ENCODE results near the gene RETREG3. TPM values are rescaled to one million over a fixed set of nuclear protein-coding genes. Genes with fewer than 3 reads are reported as not detected.

Gene RETREG3
- total and polyA plus RNA-seq, 2 of the 13 experiments (the other 11 are each of a cell fraction or from before 2014, with no cell fraction given) = 47.0 to 55.8 TPM

- TF ChIP-seq KAT7 (CRISPR knock-in tag; IDR thresholded peaks at IDR 0.05; ENCODE audit: borderline replicate concordance) (peak; percentile 98), IRX3 (CRISPR knock-in tag; IDR thresholded peaks at IDR 0.05; ENCODE audit: borderline replicate concordance, low read depth) (peak; percentile 59; the same call in 1 of the 2 replicates), PCBP2 (optimal IDR thresholded peaks at IDR 0.05; ENCODE audit: low read depth, low read length, poor library complexity, severe bottlenecking) (no peak), THYN1 (CRISPR knock-in tag; IDR thresholded peaks at IDR 0.05; ENCODE audit: borderline replicate concordance, low read depth) (no peak), ZNF567 (CRISPR knock-in tag; IDR thresholded peaks at IDR 0.05; ENCODE audit: borderline replicate concordance) (no peak; the same call in 1 of the 2 replicates), BCL3 (CRISPR knock-in tag; IDR thresholded peaks at IDR 0.05) (peak; percentile 64; the same call in 1 of the 2 replicates), ASH2L (IDR thresholded peaks at IDR 0.05; ENCODE audit: insufficient read length, low read depth, low read length) (peak; percentile 77), TRAFD1 (CRISPR knock-in tag; IDR thresholded peaks at IDR 0.05; ENCODE audit: borderline replicate concordance) (0 out of 2 replicates have a peak, but pooled peaks have one; percentile 63), MZF1 (CRISPR knock-in tag; IDR thresholded peaks at IDR 0.05; ENCODE audit: borderline replicate concordance) (no peak), ARNTL (CRISPR knock-in tag; IDR thresholded peaks at IDR 0.05) (0 out of 2 replicates have a peak, but pooled peaks have one; percentile 68), CSRNP2 (CRISPR knock-in tag; conservative IDR thresholded peaks at IDR 0.05; ENCODE audit: low read depth) (peak; percentile 33; the same call in 1 of the 2 replicates), LCORL (IDR thresholded peaks at IDR 0.05) (no peak), LCORL (CRISPR knock-in tag; IDR thresholded peaks at IDR 0.05) (peak; percentile 88), ZNF775 (CRISPR knock-in tag; IDR thresholded peaks at IDR 0.05; ENCODE audit: borderline replicate concordance) (peak; percentile 31; the same call in 1 of the 2 replicates), ZBTB21 (CRISPR knock-in tag; IDR thresholded peaks at IDR 0.05) (peak; percentile 88), ZNF460 (CRISPR knock-in tag; IDR thresholded peaks at IDR 0.05; ENCODE audit: borderline replicate concordance) (peak; percentile 30; the same call in 1 of the 2 replicates), THAP8 (CRISPR knock-in tag; IDR thresholded peaks at IDR 0.05; ENCODE audit: borderline replicate concordance) (no peak), ZNF10 (CRISPR knock-in tag; IDR thresholded peaks at IDR 0.05; ENCODE audit: borderline replicate concordance, low read depth) (no peak), ZNF556 (CRISPR knock-in tag; IDR thresholded peaks at IDR 0.05; ENCODE audit: borderline replicate concordance) (peak; percentile 96; the same call in 1 of the 2 replicates), ZNF784 (CRISPR knock-in tag; IDR thresholded peaks at IDR 0.05; ENCODE audit: borderline replicate concordance) (peak; percentile 50; the same call in 1 of the 2 replicates)
These were observed 54.7 kb downstream of the RETREG3 start (continued) for GRCh38 chr17:42554250-42555121.

All from HepG2 (cell line).